ENCODE results near the gene ACO1.

DNA sequence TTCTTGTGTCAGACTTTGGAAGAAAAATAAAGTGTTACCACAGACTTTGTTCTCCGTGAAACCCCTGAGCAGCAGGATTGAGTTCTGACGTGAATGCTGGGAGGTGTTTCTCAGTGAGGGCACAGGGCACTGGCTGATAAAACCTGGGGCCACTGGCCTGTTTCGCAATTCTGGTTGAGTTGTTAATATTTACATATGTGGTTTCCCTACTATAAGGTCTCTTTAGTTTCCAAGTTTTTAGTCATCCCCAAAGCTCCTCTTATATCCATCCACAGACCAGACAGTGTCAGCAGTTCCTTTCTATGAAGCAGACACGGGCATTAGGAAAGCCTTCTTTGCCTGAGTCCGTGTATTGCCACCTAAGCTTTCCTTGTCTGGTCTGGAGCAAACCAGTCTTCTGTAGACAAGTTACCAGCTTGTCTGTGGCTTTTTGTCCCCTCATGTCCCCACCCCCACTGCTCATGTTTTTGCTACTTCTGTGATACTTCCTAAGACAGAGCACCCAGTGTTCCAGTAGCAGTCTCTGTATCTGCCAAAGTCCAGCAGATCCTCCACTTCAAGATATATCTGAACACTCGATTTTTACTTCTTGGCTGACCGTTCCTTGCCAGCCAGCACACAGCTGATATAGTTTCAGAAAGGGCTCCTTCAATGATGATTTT, 42.0 kb downstream of the ACO1 start:
- peak; percentile 79 for TF ChIP-seq HNF4G (IDR thresholded peaks at IDR 0.05)
- TF ChIP-seq EGR1 (IDR thresholded peaks at IDR 0.05; ENCODE audit: low read depth in 2 of 2) = peak in 1 of 2 donors; percentile 79
- TF ChIP-seq, protein P1, sequence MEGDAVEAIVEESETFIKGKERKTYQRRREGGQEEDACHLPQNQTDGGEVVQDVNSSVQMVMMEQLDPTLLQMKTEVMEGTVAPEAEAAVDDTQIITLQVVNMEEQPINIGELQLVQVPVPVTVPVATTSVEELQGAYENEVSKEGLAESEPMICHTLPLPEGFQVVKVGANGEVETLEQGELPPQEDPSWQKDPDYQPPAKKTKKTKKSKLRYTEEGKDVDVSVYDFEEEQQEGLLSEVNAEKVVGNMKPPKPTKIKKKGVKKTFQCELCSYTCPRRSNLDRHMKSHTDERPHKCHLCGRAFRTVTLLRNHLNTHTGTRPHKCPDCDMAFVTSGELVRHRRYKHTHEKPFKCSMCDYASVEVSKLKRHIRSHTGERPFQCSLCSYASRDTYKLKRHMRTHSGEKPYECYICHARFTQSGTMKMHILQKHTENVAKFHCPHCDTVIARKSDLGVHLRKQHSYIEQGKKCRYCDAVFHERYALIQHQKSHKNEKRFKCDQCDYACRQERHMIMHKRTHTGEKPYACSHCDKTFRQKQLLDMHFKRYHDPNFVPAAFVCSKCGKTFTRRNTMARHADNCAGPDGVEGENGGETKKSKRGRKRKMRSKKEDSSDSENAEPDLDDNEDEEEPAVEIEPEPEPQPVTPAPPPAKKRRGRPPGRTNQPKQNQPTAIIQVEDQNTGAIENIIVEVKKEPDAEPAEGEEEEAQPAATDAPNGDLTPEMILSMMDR (IDR thresholded peaks at IDR 0.05; ENCODE audit: low read depth, low read length, missing input control) = no peak

Measured in liver (tissue), 3 donors.